ENCODE measurements around the gene ARL3.
"Not testable (repeated sequence)": the region's sequence is repeated elsewhere in the genome, so short reads cannot be mapped to it uniquely, and the experiment has no call there.

The ARL3 gene

DNA sequence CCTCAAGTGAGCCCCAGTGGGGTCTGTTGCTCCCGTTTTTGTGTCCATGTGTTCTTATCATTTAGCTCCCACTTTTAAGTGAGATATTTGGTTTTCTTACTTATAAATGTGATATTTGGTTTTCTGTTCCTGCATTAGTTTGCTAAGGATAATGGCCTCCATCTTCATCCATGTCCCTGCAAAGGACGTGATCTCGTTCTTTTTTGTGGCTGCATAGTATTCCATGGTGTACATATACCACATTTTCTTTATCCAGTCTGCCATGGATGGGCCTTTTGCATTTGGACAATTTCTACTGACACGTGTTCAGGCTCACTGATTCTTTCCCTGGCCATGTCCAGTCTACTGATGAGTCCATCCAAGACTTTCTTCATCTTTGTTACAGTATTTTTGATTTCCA is 9.8 kb upstream of the ARL3 start:
- TF ChIP-seq, protein P1, sequence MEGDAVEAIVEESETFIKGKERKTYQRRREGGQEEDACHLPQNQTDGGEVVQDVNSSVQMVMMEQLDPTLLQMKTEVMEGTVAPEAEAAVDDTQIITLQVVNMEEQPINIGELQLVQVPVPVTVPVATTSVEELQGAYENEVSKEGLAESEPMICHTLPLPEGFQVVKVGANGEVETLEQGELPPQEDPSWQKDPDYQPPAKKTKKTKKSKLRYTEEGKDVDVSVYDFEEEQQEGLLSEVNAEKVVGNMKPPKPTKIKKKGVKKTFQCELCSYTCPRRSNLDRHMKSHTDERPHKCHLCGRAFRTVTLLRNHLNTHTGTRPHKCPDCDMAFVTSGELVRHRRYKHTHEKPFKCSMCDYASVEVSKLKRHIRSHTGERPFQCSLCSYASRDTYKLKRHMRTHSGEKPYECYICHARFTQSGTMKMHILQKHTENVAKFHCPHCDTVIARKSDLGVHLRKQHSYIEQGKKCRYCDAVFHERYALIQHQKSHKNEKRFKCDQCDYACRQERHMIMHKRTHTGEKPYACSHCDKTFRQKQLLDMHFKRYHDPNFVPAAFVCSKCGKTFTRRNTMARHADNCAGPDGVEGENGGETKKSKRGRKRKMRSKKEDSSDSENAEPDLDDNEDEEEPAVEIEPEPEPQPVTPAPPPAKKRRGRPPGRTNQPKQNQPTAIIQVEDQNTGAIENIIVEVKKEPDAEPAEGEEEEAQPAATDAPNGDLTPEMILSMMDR (IDR thresholded peaks at IDR 0.05; ENCODE audit: borderline replicate concordance, insufficient read depth, low read depth, low read length), result no peak
- no peak overlapping the region for H3K4me3 ChIP-seq (ENCODE audit: low read depth, low read length)

GRCh38 chr10:102721954-102722353 is 7.8 kb upstream of the ARL3 start:
- no peak overlapping the region for H3K4me3 ChIP-seq (ENCODE audit: low read depth, low read length)
- TF ChIP-seq, protein P1 (IDR thresholded peaks at IDR 0.05; ENCODE audit: borderline replicate concordance, insufficient read depth, low read depth, low read length), result no peak

DNA sequence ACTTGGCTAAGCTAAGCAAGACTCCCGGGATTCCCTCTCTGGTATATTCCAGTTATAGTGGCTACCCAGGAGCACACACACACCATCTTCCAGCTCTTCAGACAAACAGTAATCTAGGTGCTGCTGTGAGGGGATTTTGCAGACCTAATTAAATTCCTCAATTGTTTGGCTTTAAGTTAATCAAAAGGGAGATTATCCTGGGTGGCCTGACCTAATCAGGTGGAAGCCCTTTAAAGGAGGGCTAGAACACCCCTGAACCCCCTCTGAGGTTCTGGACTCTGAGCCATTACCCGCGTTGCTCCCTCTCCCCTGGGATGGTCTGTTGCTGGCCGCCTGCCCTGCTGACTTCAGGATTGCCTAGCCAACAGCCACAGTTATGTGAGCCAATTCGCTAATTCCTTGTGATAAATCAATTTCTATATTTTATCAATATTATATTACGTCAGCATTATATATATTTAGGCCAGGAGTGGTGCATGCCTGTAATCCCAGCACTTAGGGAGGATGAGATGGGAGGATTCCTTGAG is 6.6 kb upstream of the ARL3 start:
- TF ChIP-seq, protein P1 (IDR thresholded peaks at IDR 0.05; ENCODE audit: borderline replicate concordance, insufficient read depth, low read depth, low read length), result no peak
- no peak overlapping the region for H3K4me3 ChIP-seq (ENCODE audit: low read depth, low read length)

DNA sequence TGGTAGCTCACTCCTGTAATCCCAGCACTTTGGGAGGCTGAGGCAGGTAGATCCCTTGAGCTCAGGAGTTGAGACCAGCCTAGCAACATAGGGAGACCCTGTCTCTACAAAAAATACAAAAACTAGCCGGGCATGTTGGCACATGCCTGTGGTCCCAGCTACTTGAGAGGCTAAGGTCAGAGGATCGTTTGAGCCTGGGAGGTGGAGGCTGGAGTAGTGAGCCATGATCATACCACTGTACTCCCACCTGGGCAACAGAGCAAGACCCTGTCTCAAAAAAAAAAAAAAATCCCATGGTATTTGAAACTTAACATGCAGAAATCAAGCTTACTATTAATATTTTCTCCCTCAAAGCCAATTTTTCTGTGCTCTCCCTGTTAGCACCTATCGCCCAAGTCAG is 6.1 kb upstream of the ARL3 start:
- no peak overlapping the region for H3K4me3 ChIP-seq (ENCODE audit: low read depth, low read length)
- TF ChIP-seq, protein P1 (IDR thresholded peaks at IDR 0.05; ENCODE audit: borderline replicate concordance, insufficient read depth, low read depth, low read length), result no peak

DNA sequence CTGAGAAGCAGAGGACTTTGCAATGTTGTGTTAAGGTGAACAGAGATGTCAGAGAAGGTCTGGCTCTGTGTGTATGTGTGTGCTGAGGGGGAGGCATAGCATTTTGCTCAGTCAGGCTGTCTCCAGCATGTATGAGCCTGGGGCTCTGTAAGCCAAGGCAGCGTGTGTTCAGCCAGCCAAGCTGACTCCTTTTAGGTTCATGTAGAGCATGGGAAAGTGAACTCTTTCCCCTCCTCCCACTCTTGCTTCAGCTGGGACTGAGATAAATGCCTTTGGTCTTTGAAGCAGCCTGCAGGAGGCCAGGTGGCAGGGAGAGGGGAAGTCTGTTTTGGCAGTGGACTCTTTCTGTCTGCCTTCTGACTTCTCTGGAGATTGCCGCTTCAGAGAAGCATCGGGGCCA is 4.0 kb upstream of the ARL3 start:
- TF ChIP-seq, protein P1 (IDR thresholded peaks at IDR 0.05; ENCODE audit: borderline replicate concordance, insufficient read depth, low read depth, low read length), result no peak
- no peak overlapping the region for H3K4me3 ChIP-seq (ENCODE audit: low read depth, low read length)

- H3K4me3 ChIP-seq (ENCODE audit: low read depth, low read length), result not testable (repeated sequence)
Observed at GRCh38 chr10:102716900-102717565, 2.8 kb upstream of the ARL3 start.

GRCh38 chr10:102715880-102716279 is 1.7 kb upstream of the ARL3 start:
- H3K4me3 ChIP-seq (ENCODE audit: low read depth, low read length), result no peak overlapping the region
- TF ChIP-seq, protein P1 (IDR thresholded peaks at IDR 0.05; ENCODE audit: borderline replicate concordance, insufficient read depth, low read depth, low read length), result no peak
